HepG2 (cell line): ENCODE results near the gene PDZD7.

Experiments used
- CBFB ChIP-seq: sonication (generic); formaldehyde crosslinking; IDR thresholded peaks from 2 replicates; pipeline ENCODE4 v1.4.0; 2020; ENCODE audit warnings: missing genetic modification reagents
- CTCF ChIP-seq: sonication (generic); formaldehyde crosslinking; IDR thresholded peaks from 2 replicates; pipeline ENCODE4 v1.5.0; 2020; ENCODE audit warnings: mild to moderate bottlenecking, missing genetic modification reagents, moderate library complexity
- E2F5 ChIP-seq: sonication (generic); formaldehyde crosslinking; conservative IDR thresholded peaks from 2 replicates; pipeline ENCODE4 v1.4.0; 2020; ENCODE audit warnings: missing genetic modification reagents
- GABPA ChIP-seq, 2 experiments: IDR thresholded peaks; 2 replicates each; pipeline ENCODE4 v1.6.1; 2011 to 2016; ENCODE audit warnings: low read depth in 2 of 2, low read length in 1 of 2, missing biosample characterization in 1 of 2, missing genetic modification characterization in 1 of 2
- NFATC3 ChIP-seq: sonication (generic); formaldehyde crosslinking; IDR thresholded peaks from 2 replicates; pipeline ENCODE4 v1.5.1; 2020; ENCODE audit warnings: mild to moderate bottlenecking, missing genetic modification reagents
- NR2F1 ChIP-seq, 2 experiments: fragments of 450-650 bp in 1 of 2; formaldehyde crosslinking in 1 of 2; IDR thresholded peaks; 2 replicates each; pipeline versions ENCODE4 v1.5.0 to v1.6.1; 2016 to 2020; ENCODE audit warnings: mild to moderate bottlenecking in 1 of 2, missing compliant biosample characterization in 1 of 2, missing genetic modification reagents in 1 of 2, moderate library complexity in 1 of 2
- RAD21 ChIP-seq: fragments of 450-650 bp; formaldehyde crosslinking; IDR thresholded peaks from 2 replicates; pipeline ENCODE4 v1.5.0; 2020; ENCODE audit warnings: mild to moderate bottlenecking
- SP2 ChIP-seq: sonication (generic); formaldehyde crosslinking; IDR thresholded peaks from 2 replicates; pipeline ENCODE4 v1.5.1; 2020; ENCODE audit warnings: mild to moderate bottlenecking, missing genetic modification reagents
- SP4 ChIP-seq: sonication (generic); formaldehyde crosslinking; IDR thresholded peaks from 2 replicates; pipeline ENCODE4 v1.8.1; 2023; ENCODE audit warnings: mild to moderate bottlenecking, missing genetic modification reagents
- TARDBP ChIP-seq: sonication (generic); formaldehyde crosslinking; IDR thresholded peaks from 2 replicates; pipeline ENCODE4 v1.8.0; 2022; ENCODE audit warnings: mild to moderate bottlenecking, missing genetic modification reagents
- WIZ ChIP-seq: sonication (generic); formaldehyde crosslinking; IDR thresholded peaks from 2 replicates; pipeline ENCODE4 v1.5.1; 2020; ENCODE audit warnings: mild to moderate bottlenecking, missing genetic modification reagents
- ZNF33A ChIP-seq: sonication (generic); formaldehyde crosslinking; IDR thresholded peaks from 2 replicates; pipeline ENCODE4 v1.5.1; 2020; ENCODE audit warnings: missing genetic modification reagents, mild to moderate bottlenecking, moderate library complexity, borderline replicate concordance
- ZNF598 ChIP-seq: sonication (generic); formaldehyde crosslinking; IDR thresholded peaks from 2 replicates; pipeline ENCODE4 v1.5.1; 2020; ENCODE audit warnings: mild to moderate bottlenecking, missing genetic modification reagents, borderline replicate concordance

- no peak for TF ChIP-seq E2F5
- no peak for TF ChIP-seq NR2F1 (CRISPR knock-in tag; IDR thresholded peaks at IDR 0.05)
- no peak for TF ChIP-seq SP2 (CRISPR knock-in tag)
- TF ChIP-seq WIZ (CRISPR knock-in tag) = no peak
- TF ChIP-seq CBFB = no peak
- no peak for TF ChIP-seq ZNF598 (CRISPR knock-in tag)
- no peak for TF ChIP-seq GABPA (IDR thresholded peaks at IDR 0.05; ENCODE audit: low read depth, low read length)
- no peak for TF ChIP-seq GABPA (CRISPR knock-in tag; IDR thresholded peaks at IDR 0.05; ENCODE audit: low read depth)
- no peak for TF ChIP-seq RAD21 (CRISPR knock-in tag)
- no peak for TF ChIP-seq CTCF (CRISPR knock-in tag)
- no peak for TF ChIP-seq SP4
- TF ChIP-seq ZNF33A (CRISPR knock-in tag) = no peak
- no peak for TF ChIP-seq TARDBP (CRISPR knock-in tag)
- no peak for TF ChIP-seq NFATC3
Observed at GRCh38 chr10:100962351-100963080, 68.4 kb downstream of the PDZD7 start.
